NOMO-1 treated with DMSO at 0.1 percent for 48 hours (cell line): ENCODE data around the gene ST3GAL4.
"Not testable (repeated sequence)": the region's sequence is repeated elsewhere in the genome, so short reads cannot be mapped to it uniquely, and the experiment has no call there.

Source experiments
- DNase-seq: peaks from one replicate; lab custom pipeline; 2025; ENCODE audit not compliant: unreplicated experiment; lab: John Stamatoyannopoulos, UW

The ST3GAL4 gene

DNA sequence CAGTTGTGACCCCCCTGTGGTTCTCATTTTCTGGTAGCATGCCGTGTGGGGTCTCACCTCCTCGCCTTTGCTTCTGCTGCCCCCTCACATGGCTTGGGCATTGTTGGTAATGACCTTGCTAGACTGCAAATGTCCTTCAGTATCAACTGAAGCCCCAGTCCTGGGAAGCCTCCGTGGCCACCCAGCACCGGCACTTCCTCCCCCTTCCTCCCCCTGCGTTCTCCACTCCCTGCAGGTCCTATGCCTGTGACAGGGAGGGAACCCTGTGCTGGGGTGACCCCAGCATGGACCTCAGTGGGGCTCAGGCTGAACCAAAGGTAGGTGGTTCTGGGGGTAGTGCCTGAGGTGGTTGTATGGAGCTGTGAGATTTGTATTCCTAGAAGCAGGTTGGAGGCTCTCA lies 5.9 kb downstream of the ST3GAL4 start:
- no peak for DNase-seq

DNA sequence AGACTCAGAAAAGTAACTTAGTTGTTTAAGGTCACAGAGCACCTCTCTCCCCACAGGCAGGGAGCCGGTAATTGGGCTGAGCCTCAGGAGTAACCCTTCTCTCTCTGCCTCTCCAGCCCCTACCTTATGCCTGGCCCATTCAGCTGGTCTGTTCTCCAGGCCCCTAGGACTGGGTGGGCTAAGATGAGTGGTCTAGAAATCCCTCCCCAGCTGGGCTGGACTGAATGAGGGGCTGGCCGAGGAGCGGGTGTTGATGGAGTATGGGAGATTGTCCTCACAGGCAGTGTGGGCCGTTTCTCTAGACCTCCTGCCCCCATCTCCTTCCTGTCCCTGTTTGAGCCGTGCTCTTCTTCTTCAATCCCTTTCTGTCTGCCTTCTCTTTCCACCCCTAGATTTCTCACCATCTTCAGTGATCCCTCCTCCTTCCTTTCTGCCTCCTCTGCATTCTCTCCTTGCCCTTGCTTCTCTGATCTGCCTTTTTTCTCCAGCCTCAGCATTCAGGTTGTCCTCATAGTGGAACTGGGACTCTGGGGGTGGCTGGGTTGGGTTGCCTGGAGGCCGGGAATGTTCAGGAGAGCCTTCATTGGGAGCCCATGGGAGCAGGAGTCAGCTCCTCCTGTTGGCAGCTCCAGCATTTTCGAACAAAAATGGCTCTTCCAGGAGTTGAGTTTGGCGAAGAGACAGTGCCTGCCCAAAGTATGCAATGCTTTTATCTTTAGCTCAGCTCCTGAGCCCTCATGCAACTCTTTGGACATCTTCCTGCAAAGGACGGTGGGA lies 7.6 kb downstream of the ST3GAL4 start:
- no peak for DNase-seq

DNA sequence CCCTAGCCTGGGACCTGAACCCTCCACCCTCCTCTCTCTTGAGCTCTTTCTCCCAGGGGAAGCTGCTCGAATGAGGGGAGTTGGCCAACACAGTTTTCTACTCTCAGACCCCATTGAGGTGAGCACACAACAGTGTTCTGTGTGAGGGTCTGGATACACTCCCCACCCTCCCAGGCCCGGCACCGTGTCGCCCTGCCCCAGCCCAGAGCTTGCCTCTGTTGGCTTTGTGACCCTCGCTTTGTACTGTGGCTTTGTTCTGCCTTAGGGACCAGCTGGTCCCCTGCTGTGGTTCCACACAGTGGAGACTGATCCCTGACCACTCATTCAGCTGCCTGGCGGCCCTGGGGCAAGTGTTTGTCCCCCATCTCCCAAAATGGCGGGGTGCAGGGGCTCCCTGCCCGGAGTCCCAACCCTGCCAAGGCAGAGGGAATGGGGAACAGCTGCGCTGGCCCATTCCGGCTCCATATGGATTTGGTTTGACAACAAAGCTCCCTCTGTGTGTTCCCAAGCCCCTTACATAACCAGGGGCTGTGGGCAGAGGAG lies 8.3 kb downstream of the ST3GAL4 start:
- no peak for DNase-seq

DNA sequence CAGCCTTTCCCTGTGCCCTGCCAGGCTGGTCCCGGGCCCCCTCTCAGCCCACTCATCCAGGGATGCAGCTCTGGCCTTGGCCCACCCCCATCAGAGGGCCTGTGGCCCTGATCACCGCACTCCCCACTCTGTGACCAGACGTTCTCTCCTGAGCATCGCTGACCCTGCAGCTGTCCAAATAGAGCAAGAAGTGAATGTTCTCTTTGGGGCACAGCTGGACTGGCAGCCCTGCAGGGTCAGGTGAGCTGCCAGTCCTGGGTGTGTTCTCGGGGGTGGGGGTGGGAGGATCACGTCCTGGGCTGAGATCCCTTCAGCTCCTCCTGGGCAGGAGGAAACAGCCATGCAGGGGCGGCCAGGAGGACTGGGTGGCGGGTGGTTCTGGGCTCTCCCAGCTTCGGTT lies 9.2 kb downstream of the ST3GAL4 start:
- DNase-seq, result not testable (repeated sequence)

DNA sequence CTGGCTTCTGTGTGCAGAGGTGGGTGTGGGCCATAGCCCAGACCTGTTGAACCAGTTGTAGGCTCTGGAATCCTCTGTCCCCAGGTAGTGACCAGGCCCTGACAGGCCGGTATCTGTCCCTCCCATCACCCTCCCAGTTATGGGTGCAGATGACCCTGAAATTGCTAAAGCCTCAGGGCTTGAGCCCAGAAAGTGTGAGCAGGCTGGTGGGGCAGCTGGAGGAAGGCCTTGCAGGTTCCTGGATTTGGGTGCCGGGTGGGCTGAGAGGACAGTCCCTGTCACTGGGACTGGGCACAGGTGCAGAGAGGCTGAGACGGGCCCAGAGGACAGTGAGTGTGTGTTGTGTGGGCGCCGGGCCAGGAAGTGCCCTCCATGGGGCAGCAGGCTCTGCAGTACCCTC lies 10.0 kb downstream of the ST3GAL4 start:
- DNase-seq, result not testable (repeated sequence)

DNA sequence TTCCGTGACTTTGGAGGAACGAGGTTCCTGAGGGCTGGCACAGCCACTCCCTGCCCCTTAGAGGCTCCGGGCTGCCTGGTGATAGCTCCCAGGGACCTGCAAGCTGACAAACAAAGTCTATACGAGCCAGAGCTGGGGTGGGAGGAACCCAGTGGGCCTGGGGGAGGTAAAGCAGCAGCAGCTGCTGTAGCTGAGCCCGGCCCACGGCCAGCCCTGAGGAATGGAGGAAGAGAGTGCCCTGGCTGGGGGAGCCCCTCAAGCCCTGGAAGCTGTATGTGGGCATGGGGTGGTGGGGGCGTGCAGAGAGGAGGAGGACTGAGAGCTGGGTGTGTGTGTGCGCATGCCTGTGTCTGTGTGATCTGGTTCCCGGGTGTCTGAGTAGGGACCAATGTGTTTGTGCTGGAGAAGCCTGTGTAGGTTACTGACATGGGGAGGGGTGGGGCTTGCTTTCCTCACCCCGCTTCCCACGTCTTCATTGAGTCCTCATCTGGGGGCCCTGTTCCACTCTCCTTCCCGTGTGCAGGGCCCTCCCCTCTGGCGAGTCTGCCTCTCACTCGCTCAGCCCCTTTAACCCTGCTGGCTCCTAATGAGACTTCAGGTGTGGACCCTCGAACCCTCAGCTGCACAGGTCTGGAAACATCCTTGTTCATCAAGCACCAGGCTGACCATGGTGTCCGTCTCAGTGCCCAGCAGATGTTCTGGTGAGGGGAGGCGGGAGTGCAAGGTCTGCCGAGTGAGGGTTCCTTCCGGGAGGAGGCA lies 10.8 kb downstream of the ST3GAL4 start:
- no peak for DNase-seq

DNA sequence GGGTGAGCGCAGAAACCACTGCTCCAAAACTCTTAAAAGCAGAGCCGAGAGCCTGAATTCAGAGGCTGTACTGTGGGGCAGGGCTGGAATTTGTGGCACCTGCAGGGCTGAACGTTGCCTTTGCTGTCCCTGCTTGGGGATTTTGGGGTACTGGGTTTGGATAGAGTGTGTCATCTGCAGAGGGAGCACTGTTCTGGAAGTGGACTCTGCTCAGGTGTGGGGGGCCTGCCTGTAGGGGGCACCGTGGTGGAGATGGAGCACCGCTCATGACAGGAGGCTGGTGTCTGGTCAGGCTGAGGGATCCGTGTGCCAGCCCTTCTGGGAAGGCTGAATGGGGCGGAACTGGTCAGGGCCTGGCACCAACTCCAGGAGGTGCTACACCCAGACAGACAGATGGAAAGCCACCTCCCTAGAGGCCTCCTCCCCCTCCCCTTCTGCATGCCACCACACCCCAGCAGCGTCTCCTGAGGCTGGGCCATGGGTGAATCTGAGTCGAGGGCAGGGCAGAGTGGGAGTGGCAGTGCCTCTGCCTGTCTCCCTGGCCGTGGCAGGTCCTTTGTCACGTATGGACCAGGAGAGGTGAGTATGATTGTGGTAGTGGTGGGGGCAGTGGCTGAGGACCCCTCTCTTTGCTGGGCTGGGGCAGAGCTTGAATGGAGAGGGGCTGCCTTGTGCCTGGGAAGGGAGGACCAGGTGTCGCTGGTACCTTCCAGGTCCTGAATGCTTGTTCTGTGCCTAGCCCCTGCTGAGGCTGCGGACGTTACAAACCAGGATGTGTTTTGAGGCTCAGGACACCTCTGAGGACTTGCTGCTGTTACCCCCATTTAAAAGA lies 11.6 kb downstream of the ST3GAL4 start:
- not testable (repeated sequence) for DNase-seq

DNA sequence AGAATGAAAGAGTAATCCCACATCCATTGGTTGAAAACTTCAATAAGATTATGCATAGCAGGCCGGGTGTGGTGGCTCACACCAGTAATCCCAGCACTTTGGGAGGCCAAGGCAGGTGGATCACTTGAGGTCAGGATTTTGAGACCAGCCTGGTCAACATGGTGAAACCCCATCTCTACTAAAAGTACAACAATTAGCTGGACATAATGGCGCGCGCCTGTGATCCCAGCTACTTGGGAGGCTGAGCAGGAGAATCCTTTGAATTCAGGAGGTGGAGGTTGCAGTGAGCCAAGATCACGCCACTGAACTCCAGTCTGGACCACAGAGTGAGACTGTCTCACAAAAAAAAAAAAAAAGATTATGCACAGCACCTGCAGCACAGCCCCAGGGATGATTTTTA lies 12.3 kb downstream of the ST3GAL4 start:
- not testable (repeated sequence) for DNase-seq

DNA sequence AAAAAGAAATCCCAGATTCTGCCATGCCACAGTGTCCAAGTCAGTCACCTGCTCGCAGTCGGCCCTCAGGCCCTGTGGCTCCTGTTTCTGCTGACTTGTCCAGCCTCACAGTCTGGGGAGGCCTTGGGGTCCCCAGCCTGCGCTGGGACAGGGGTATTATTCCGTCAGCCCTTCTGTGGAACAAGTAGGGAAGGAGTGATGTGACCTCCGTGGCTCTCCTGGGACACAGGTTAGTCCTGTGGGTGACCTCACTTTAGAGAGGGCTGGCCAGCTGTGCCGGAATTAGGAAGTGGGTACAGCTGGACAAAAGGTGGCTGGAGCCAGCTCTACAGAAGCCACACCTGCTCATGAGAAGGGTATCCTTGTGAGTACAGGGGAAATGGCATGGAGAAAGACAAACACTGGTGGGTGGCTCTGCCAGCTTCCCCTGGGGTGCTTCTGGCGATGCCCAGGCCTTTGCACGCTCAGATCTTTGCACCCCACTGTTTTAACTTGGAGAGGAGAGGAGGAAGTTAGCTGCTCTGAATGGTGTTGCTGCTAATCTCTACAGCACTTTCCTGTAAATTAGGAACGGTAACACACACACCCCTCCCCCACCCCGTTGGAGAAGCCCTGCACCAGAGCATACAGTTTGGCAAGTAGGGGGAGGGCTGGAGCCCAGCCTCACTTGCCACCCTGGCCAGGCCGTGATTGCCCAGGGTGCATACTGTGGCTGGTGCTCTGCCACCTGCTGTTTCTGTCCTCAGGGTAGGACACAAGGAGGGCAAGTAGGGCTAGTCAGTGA lies 13.0 kb downstream of the ST3GAL4 start:
- peak; percentile 41 for DNase-seq

DNA sequence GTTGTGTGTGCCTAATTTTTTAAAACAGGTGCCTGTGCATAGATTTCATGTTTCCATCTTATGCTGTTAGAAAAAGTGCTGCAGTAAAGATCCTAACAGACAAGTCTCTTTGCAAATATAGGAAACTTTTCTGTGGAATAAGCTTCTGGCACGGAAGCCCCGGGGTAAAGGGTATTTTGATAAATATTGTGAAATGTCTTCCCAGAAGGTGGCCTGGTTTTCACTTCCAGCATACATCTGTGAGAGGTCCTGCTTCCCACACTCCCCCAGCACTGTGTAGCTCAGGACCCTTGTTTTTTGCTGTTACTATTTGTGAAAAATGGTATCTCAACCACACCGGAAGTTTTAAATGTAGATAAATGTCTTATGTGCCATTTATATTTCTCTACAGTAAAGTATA lies 14.5 kb downstream of the ST3GAL4 start:
- no peak for DNase-seq

DNA sequence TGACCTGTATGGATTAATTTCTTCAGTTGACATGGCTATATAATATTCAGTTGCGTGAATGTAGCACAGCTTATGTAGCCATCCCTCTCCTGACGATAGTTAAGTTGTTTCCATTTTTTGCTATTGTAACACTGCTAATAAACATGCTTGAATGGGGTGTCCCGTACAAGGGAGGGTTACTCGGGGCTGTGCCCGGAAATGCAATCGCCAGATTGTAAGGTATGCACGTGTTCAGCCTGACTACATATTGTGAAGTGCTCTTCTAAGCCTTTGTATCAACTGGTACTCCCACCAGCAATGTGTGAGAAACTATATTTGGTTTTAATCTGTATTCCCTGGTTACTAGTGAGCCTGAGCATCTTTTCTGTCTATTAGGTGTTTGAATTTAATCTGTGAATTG lies 16.1 kb downstream of the ST3GAL4 start:
- DNase-seq, result no peak

DNA sequence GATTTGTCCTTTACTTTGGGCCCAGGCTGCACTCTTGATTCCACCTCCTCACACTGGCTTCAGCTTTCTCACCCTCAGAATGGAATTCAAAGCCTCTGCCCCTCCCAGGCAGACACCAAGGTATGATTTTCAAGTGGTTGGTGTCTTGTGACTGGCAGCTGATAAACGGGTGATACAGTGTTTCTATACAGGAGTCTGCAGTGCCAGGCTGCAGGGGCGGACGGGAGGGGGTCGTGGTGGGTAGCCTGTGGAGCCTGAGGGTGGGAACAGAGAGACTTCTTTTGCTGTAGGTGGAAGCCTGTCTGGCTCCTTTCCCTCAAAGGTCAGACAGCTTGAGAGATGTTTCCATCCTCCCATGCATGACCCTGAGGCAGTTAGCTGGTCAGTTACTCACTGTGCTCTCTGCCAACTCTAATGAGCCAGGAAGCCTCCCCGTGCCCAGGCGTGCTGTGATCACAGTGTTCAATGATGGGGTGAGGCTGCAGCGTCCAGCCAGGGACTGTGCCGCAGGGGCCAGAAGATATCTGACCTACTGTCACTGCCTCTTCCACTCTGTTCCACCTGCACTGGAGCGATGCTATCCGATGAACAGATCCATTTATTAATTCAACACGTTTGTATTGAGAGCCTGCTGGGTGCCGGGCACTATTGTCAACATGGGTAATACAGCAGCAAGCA lies 18.0 kb downstream of the ST3GAL4 start:
- not testable (repeated sequence) for DNase-seq

DNA sequence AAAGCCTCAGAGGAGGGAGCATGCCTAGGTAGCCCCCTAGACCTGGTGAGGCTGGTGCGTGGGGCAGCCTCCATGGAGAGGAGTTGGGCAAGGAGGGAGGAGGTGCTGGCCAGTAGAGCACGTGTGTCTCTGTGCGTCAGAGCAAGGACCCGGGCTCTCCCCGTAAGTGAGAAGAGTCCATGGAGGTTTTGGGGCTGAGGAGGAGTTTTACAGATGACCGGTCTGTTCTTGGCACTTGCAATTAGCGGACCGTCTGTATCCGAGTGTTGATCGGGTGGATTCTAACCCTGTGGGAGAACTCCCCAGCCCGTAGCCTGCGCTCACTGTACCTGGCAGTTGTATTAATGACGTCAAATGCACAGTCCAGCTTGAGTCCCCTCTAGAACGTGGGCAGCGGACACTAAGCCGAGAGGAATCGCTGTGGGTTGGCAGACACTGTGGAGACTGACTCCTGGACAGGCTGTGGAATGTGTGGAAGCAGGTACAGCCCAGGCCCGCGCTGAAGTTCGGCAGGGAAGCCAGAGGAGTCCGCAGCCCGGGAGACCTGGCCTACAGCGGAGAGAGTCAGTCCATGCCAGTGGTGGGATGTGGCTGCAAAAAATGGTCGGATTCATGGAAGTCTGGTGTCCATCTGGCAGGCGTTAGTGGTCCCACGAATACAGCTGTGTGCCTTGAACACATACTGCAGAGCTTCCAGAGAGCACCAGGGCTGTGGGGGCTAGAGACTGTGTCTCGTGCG lies 19.2 kb downstream of the ST3GAL4 start:
- DNase-seq, result not testable (repeated sequence)

DNA sequence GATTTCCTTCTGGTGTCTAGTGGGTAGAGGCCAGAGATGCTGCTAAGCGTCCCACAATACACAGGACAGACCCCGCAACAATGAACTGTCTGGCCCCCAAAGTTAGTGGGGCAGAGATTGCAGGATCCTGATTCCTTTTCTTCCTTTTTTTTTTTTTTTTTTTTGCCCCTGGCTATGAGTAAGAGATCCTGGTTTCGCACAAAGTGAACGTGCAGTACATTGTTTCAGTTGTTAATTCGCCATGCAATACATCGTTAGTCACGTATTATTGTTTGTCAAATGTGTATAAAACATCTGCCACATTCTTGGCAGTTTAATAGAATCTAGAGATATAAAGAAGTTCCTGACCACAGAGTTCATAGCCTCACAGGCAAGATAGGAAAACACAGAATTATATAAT lies 20.2 kb downstream of the ST3GAL4 start:
- DNase-seq, result no peak

DNA sequence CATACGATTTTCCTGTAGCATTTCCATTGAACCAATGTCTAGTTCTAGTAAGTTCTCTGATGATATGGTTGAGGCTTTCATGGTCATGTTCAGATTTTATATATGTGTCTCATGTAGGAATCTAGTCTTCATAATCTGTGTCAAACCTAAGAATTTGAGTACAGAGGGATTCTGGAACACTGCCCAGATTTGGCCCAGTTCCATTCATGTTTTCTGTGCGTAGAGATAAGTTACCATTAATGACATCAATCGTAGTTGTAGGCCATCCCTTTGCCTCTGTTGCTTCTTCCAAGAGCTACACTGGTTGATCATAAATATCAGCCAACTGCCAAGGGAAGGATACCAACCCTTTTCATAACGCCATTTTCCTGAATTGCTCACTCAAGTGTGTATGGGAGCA lies 23.3 kb downstream of the ST3GAL4 start:
- no peak for DNase-seq

DNA sequence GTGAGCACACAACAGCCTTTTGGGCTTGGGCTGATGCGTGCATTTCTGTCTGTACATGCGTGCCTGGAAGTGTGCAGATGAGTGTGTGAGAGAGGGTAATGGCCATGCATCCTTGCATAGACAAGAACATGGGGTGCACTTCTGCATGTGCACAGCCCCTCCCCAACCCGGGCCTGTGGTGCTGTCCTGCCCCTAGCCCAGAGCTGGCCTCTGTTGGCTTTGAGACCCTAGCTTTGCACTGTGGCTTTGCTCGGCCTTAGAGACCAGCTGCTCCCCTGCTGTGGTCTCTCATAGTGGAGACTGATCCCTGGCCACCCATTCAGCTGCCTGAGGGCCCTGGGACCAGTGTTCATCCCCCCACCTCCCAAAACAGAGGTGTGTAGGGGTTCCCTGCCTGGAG lies 25.4 kb downstream of the ST3GAL4 start:
- no peak for DNase-seq

DNA sequence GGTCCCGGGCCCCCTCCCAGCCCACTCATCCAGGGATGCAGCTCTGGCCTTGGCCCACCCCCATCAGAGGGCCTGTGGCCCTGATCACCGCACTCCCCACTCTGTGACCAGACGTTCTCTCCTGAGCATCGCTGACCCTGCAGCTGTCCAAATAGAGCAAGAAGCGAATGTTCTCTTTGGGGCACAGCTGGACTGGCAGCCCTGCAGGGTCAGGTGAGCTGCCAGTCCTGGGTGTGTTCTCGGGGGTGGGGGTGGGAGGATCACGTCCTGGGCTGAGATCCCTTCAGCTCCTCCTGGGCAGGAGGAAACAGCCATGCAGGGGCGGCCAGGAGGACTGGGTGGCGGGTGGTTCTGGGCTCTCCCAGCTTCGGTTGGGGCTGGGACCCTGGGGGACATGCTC lies 26.5 kb downstream of the ST3GAL4 start:
- DNase-seq, result not testable (repeated sequence)

DNA sequence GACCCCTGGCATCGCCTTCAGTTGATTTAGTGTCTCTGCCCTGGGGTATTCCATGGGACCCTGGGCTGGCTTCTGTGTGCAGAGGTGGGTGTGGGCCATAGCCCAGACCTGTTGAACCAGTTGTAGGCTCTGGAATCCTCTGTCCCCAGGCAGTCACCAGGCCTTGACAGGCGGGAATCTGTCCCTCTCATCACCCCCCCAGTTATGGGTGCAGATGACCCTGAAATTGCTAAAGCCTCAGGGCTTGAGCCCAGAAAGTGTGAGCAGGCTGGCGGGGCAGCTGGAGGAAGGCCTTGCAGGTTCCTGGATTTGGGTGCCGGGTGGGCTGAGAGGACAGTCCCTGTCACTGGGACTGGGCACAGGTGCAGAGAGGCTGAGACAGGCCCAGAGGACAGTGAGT lies 27.2 kb downstream of the ST3GAL4 start:
- DNase-seq, result not testable (repeated sequence)
